ENCODE data around the gene PHLDB3.

PHLDB3 gene

GRCh38 chr19:43496960-43497359 lies 7.6 kb downstream of the PHLDB3 start:
- DNase-seq, result no peak

- no peak for DNase-seq
Observed at GRCh38 chr19:43495082-43495481, 9.5 kb downstream of the PHLDB3 start.

GRCh38 chr19:43490759-43491158 lies 13.8 kb downstream of the PHLDB3 start:
- DNase-seq, result no peak

- no peak for DNase-seq
Observed at GRCh38 chr19:43489979-43490599, 14.5 kb downstream of the PHLDB3 start.

GRCh38 chr19:43489310-43489709 lies 15.2 kb downstream of the PHLDB3 start:
- no peak for DNase-seq

GRCh38 chr19:43488179-43488578 lies 16.4 kb downstream of the PHLDB3 start:
- DNase-seq, result no peak

GRCh38 chr19:43486412-43486811 lies 18.1 kb downstream of the PHLDB3 start:
- no peak for DNase-seq

GRCh38 chr19:43485951-43486350 lies 18.6 kb downstream of the PHLDB3 start:
- no peak for DNase-seq

GRCh38 chr19:43483281-43483680 lies 21.3 kb downstream of the PHLDB3 start:
- no peak for DNase-seq

GRCh38 chr19:43482193-43482592 lies 22.4 kb downstream of the PHLDB3 start:
- no peak for DNase-seq

GRCh38 chr19:43481701-43482100 lies 22.8 kb downstream of the PHLDB3 start:
- DNase-seq, result no peak

GRCh38 chr19:43480574-43480973 lies 24.0 kb downstream of the PHLDB3 start:
- no peak for DNase-seq

GRCh38 chr19:43479961-43480561 lies 24.5 kb downstream of the PHLDB3 start:
- no peak for DNase-seq

- DNase-seq, result no peak
Observed at GRCh38 chr19:43479226-43479625, 25.3 kb downstream of the PHLDB3 start.

GRCh38 chr19:43478323-43478722 lies 26.2 kb downstream of the PHLDB3 start:
- DNase-seq, result no peak

- DNase-seq, result no peak
Observed at GRCh38 chr19:43476606-43477005, 27.9 kb downstream of the PHLDB3 start.

GRCh38 chr19:43474986-43475705 lies 29.4 kb downstream of the PHLDB3 start:
- DNase-seq, result peak; percentile 96

GRCh38 chr19:43474487-43474886 lies 30.1 kb downstream of the PHLDB3 start:
- DNase-seq, result no peak

GRCh38 chr19:43471091-43471490 lies 33.5 kb downstream of the PHLDB3 start:
- no peak for DNase-seq

GRCh38 chr19:43470288-43470687 lies 34.3 kb downstream of the PHLDB3 start:
- peak; percentile 59 for DNase-seq

GRCh38 chr19:43469160-43469480 lies 35.4 kb downstream of the PHLDB3 start:
- no peak for DNase-seq

- DNase-seq, result no peak
Observed at GRCh38 chr19:43468354-43469159, 36.0 kb downstream of the PHLDB3 start.

GRCh38 chr19:43467730-43468129 lies 36.8 kb downstream of the PHLDB3 start:
- no peak for DNase-seq

GRCh38 chr19:43467276-43467675 lies 37.3 kb downstream of the PHLDB3 start:
- no peak for DNase-seq

All from stimulated activated CD4-positive, alpha-beta T cell treated with anti-CD3 and anti-CD28 coated beads, Interleukin-15, amount 100 ng/mL, for 24 hours (primary cell).